Uterus (tissue), 2 donors: Measurements from ENCODE around the gene PDK4.

ENCODE experiments used
- POLR2A ChIP-seq, 2 donors: fragments of 450-650 bp; IDR thresholded peaks; one replicate each; pipeline ENCODE4 v1.6.1; 2016; ENCODE audit warnings: antibody characterized with exemption in 2 of 2, mild to moderate bottlenecking in 1 of 2, moderate library complexity in 1 of 2
- TF ChIP-seq, protein P1 (sequence below), 4 experiments: fragments of 200-600 bp in 2 of 4; fragments of 450-650 bp in 2 of 4; sonication (generic) in 2 of 4; IDR thresholded peaks; one replicate each; pipeline ENCODE4 v1.5.1; 2016 to 2019; ENCODE audit warnings: antibody characterized with exemption in 4 of 4, mild to moderate bottlenecking in 2 of 4, moderate library complexity in 1 of 4

DNA sequence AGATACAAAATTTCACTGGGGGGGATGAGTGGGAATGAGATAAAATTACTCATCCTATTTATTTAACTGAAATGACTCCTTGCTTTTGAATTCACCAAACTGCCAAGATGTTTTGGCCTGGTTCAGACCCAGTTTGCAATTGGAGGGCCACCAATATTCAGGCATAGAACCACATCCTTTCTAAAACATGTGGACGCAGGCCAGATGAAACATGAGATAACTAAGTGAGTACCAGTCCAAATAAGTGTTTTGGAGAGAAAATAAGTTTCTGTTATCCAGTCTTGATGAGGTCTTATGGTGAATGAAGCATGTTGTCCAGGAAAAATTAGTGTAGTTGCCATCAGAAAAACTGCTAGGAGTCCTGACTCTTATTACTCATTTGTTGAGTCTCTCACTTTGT, 36.3 kb upstream of the PDK4 start:
- TF ChIP-seq, protein P1, sequence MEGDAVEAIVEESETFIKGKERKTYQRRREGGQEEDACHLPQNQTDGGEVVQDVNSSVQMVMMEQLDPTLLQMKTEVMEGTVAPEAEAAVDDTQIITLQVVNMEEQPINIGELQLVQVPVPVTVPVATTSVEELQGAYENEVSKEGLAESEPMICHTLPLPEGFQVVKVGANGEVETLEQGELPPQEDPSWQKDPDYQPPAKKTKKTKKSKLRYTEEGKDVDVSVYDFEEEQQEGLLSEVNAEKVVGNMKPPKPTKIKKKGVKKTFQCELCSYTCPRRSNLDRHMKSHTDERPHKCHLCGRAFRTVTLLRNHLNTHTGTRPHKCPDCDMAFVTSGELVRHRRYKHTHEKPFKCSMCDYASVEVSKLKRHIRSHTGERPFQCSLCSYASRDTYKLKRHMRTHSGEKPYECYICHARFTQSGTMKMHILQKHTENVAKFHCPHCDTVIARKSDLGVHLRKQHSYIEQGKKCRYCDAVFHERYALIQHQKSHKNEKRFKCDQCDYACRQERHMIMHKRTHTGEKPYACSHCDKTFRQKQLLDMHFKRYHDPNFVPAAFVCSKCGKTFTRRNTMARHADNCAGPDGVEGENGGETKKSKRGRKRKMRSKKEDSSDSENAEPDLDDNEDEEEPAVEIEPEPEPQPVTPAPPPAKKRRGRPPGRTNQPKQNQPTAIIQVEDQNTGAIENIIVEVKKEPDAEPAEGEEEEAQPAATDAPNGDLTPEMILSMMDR (IDR thresholded peaks at IDR 0.05), result no peak
- no peak for TF ChIP-seq POLR2A (IDR thresholded peaks at IDR 0.05)
